HG02678 (cell line): ENCODE results near the gene CCDC51.

Experiments used
- ATAC-seq: cut with Tn5 transposase; IDR thresholded peaks from one replicate; pipeline ENCODE4 v1.9.1; 2021; ENCODE audit warnings: mild to moderate bottlenecking, moderate library complexity; ENCODE audit not compliant: unreplicated experiment

The CCDC51 gene

GRCh38 chr3:48435223-48435595 is 4.7 kb downstream of the CCDC51 start:
- no peak for ATAC-seq

DNA sequence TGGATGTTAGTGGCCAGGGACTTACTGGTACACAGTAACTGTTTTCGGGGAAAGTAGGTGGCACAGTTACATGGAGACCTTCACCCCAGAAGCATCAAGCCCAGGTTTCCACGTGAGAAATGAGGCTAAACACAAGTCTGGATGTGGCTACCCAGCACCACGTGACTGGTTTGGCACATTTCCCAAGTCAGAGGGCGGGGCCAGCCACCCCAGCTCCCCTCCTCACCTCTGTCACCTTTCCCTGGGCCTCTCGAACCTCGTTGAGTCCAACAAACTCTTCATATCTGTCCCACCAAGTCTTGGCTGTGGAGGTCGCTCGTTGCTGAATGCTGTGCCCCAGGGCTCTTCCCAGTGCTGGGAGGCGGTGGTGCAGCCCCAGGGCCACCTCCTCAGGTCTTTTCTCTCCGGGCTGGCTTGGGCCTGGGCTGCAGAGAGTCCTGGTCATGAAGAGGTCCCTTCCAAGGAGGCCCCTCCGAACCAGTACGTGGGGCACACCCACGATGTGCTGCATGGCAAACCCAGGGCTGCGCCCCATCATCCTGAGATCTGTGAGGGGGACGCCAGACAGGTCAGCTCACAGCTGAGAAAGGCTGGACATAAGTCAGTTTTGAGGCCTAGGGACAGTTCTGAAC is 5.2 kb downstream of the CCDC51 start:
- no peak for ATAC-seq

DNA sequence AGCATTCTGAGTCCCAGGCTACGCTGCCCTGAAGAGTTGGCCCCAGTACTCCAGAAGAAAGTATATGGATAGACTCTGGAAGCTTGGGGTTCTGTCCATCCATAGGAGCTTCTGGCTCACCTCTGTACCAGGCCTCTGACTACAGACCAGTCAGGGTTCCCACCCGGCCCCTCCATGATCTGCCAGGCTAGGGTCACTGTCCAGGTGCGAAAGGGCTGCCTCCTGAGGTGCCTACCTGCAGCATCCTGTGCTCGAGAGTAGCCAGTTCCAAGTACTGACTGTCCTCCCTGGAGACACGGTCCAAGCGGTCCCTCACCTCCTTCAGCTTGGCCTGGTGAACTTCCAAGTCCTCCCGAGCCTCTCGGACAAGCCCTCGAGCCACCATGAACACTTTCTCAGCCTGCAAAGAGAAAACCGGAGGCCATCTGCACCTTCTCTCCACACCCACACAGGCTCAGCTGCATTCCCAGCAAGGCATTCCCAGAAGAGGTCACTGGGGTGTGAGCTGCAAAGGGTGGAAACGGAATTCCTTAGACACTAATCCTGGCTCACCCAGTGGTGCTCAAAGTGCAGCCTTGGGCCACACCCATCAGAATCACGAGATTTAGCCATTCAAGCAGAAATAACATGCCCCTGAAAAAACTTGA is 6.3 kb downstream of the CCDC51 start:
- ATAC-seq = no peak

GRCh38 chr3:48432411-48433371 is 7.2 kb downstream of the CCDC51 start:
- ATAC-seq = no peak

GRCh38 chr3:48431224-48432029 is 8.5 kb downstream of the CCDC51 start:
- no peak for ATAC-seq

DNA sequence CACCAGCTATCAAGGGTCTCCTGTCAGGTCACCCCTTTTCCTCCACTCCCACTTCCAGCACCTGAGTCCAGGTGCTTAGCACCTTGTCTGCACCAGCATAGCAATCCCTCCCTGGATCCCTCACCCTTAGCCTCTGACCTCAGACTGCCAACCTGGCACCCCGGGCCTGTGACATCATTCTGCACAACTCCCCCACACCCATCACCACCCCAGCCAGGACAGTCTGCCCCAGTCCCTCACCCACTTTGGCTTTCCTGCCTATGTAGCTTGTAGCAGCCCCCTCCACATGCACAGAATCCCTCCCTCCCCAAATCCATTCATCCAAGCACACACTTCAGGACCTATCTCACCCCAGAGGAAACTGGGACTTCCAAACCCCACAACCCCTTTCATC is 9.2 kb downstream of the CCDC51 start:
- ATAC-seq = no peak

DNA sequence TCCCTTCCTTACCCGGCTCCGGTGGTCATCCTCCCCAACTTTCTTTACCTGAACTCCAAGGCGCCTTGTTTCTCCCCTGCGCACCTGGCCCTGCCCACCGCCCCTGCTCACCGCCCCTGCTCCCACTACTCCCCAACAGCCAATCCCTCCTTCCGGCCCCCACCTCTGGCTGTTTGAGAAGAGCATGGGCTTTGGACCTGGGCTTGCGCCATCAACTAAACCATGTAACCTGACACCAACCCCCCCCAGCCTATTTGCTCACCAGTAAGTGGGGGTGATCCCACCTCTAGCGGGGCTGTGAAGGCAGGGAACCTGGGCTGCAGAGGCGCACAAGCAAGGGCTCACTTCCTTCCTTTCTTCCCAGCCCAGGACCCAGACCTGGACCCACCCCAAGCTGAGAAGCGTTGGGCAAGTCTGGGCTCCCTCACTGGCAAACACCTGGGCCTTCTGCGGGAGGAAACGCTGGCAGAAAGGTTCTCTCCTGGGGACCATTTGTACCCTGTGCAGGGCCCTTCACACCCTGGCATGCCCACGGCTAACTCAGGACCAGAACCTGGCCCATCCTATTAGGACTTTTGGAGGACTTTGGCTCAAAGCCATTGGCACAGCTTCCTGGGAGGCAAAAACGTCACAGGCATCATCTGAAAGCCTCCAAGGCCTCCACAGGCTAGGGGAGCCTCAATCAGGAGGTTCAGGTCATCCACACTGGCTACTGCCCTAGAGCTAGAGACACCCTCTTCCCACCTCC is 9.8 kb downstream of the CCDC51 start, which contains the start of gene PLXNB1:
Gene PLXNB1, minus strand, starts transcription at position 127 of the 748 bp plus-strand sequence. CDS start 5,475 bp downstream, outside the sequence.
- no peak for ATAC-seq

- no peak for ATAC-seq
Measured at GRCh38 chr3:48429317-48429959, 10.5 kb downstream of the CCDC51 start.

GRCh38 chr3:48428572-48429316 is 11.2 kb downstream of the CCDC51 start:
- no peak for ATAC-seq

DNA sequence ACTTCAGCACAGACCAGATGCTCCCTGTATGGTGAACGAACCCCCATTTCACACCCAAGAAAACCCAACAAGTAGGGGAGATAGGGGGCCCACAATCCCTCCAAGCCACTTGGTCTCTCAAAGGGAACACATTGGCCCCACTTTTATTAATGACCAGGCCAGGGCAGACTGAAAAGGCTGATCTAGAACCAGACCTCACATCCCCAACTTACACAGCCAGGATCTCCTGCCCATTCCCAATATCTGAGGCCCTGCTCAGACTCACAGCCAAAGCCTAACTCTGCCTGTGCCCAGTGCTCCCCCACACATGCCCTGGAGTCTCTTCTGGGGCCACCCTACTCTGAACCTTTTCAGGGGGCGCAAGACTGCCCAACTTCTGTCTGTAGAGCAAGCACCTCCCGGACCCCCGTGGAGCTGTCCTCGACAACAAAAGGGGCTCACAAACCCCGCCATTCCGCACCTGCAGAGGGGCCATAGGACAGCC is 11.8 kb downstream of the CCDC51 start:
- ATAC-seq = no peak

- no peak for ATAC-seq
Measured at GRCh38 chr3:48427630-48427962, 12.3 kb downstream of the CCDC51 start.

DNA sequence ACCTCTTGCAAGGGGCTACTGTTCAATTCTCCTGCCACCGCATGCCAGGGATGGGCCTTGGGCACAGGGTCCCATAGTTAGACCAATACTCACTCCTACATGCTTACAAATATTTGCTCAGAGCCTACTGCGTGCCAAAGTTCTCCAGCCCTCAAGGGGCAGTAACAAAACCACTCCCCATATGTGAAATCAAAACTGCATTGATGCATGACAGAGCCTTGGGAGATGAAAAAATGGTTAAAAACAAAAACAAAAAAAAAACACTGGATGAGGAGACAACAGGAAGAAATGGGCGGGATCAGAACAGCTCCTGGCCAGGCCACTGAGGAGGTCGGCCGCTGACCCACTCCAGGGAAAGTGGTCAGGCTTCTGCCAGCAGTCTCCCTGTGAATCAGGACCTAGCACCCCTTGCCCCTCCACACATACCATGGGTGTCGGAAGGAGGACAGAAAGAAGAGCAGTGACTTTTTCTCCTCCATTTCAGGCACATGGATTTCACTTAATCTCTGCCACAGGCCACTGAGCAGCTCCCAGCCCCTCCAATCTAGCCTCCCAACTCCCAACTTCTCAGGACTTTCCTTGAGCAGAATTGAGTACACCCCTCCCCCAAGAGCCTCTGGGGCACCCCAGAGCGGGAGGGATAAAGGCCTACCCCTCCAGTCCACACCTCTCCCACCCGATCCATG is 12.8 kb downstream of the CCDC51 start:
- ATAC-seq = no peak

- no peak for ATAC-seq
Measured at GRCh38 chr3:48426401-48426909, 13.5 kb downstream of the CCDC51 start.

- ATAC-seq = no peak
Measured at GRCh38 chr3:48425281-48425812, 14.6 kb downstream of the CCDC51 start.

DNA sequence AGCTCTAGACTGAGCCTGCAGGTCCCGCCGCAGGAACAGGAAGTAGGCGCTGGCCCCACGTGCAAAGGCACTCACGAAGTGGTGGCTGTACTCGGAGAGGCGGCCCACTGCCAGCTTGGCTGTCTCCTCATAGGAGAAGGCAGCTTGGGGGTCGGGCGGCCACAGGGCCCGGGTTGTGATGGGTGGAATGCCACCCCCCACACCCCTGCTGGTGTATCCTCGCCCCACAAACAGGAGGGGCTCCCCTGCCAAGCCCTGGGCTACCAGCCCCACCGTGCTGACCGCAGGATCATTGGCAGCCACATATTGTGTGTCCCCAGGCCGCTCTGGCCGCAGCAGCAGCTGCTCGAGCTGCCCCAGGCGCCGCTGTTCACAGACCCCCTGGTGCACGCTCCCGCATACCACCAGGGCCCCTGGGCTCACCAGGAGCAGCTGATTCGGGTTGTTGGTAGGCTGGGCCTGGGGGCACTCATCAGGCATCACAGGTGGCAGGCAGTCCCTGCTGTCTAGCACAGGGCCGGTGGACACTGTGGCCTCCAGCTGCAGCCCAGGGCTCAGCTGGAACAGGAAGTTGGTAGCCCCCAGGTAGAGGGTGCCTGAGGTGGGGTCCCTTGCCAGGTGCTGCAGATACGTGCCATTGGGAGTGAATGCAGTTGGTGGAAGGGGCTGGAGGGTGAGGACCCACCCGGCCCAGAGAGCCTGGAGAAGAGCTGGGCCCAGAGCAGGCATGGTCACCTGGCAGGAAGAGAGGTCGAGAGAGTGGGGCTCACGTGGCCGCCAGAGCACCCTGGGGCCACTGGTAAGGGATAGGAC is 15.8 kb downstream of the CCDC51 start:
- no peak for ATAC-seq

- ATAC-seq = no peak
Measured at GRCh38 chr3:48423241-48423882, 16.6 kb downstream of the CCDC51 start.
